HCT116 (cell line): Measurements from ENCODE around the gene STK25. TPM values are rescaled to one million over a fixed set of nuclear protein-coding genes. Genes with fewer than 3 reads are reported as not detected.
A peak's percentile ranks its signal among the peaks of the same experiment; 100 is the strongest.

ENCODE experiments used
- ATAC-seq: fragments of 200-7000 bp; cut with Tn5 transposase; 2 replicates; pipeline ENCODE4 v1.9.1; 2020; ENCODE audit warnings: mild to moderate bottlenecking, moderate library complexity
- BruUV-seq: library from RNA; stranded (reverse); fragments of 400-500 nt; replicated peaks from 2 replicates; lab custom pipeline; 2021; lab: Mats Ljungman, UMichigan
- CTCF ChIA-PET: fragments of 300-600 bp; sonication (Branson Sonifier 250); formaldehyde crosslinking; loops from one replicate; lab custom pipeline; 2021; ENCODE audit warnings: antibody characterized with exemption; lab: Charles Lee
- POLR2A ChIA-PET: fragments of 300-600, 350-600 bp; sonication (Branson Sonifier 250); formaldehyde crosslinking; loops from one replicate; lab custom pipeline; 2021; ENCODE audit warnings: antibody characterized with exemption; lab: Charles Lee
- RAD21 ChIA-PET, 2 experiments: fragments of 300-600 bp; sonication (Branson Sonifier 250); formaldehyde crosslinking; loops; one replicate each; lab custom pipeline; 2023; ENCODE audit warnings: low total read pairs in 2 of 2; ENCODE audit not compliant: uncharacterized antibody in 2 of 2, unreplicated experiment in 2 of 2, low non-redundant PET in 1 of 2; lab: Charles Lee
- DNase-seq: peaks from one replicate; pipeline ENCODE4 v3.0.0-alpha.2; 2010; ENCODE audit warnings: low read depth, low spot score
- H2AFZ ChIP-seq: fragments of 200-600 bp; shearing (Covaris generic), sonication (generic); 2 replicates; pipeline ENCODE4 v1.6.1; 2017; ENCODE audit warnings: low read depth, mixed run types, mixed read lengths, antibody characterized with exemption, low read length; ENCODE audit not compliant: poor library complexity, severe bottlenecking
- H3K27ac ChIP-seq: 2 replicates; pipeline ENCODE4 v1.5.1; 2012; ENCODE audit warnings: low read depth, low read length
- H3K27me3 ChIP-seq: fragments of 200-600 bp; sonication (generic); 2 replicates; pipeline ENCODE4 v1.6.1; 2016; ENCODE audit warnings: mixed run types, low read length, mixed read lengths; ENCODE audit not compliant: insufficient read depth
- H3K36me3 ChIP-seq, 2 experiments: fragments of 200-500 bp in 1 of 2; fragments of 200-600 bp in 1 of 2; sonication (Bioruptor generic) in 1 of 2; sonication (generic) in 1 of 2; 2 replicates each; pipeline versions ENCODE4 v1.5.1 to v1.6.1; 2014 to 2016; ENCODE audit warnings: low read length in 2 of 2, inconsistent platforms in 1 of 2, mixed read lengths in 1 of 2, mixed run types in 1 of 2; ENCODE audit not compliant: insufficient read depth in 2 of 2, control insufficient read depth in 1 of 2
- H3K4me1 ChIP-seq, 2 experiments: fragments of 200-600 bp in 1 of 2; sonication (generic) in 1 of 2; 2 replicates each; pipeline versions ENCODE4 v1.5.1 to v1.6.1; 2012 to 2017; ENCODE audit warnings: low read length in 2 of 2, inconsistent platforms in 1 of 2, mild to moderate bottlenecking in 1 of 2, mixed read lengths in 1 of 2, mixed run types in 1 of 2, moderate library complexity in 1 of 2; ENCODE audit not compliant: insufficient read depth in 2 of 2, control insufficient read depth in 1 of 2
- H3K4me2 ChIP-seq: fragments of 200-600 bp; sonication (generic); 2 replicates; pipeline ENCODE4 v1.6.1; 2017; ENCODE audit warnings: mixed run types, low read length, mixed read lengths
- H3K4me3 ChIP-seq, 2 experiments: fragments of 200-600 bp in 1 of 2; sonication (generic) in 1 of 2; replicated peaks in 1 of 2; 2 replicates each; pipeline ENCODE4 v1.5.1; 2011 to 2016; ENCODE audit warnings: low read length in 2 of 2, control low read depth in 1 of 2, low read depth in 1 of 2, mild to moderate bottlenecking in 1 of 2, mixed read lengths in 1 of 2, mixed run types in 1 of 2
- H3K79me2 ChIP-seq: fragments of 200-600 bp; sonication (generic); 2 replicates; pipeline ENCODE4 v1.6.1; 2017; ENCODE audit warnings: mild to moderate bottlenecking, mixed run types, low read length, moderate library complexity, mixed read lengths; ENCODE audit not compliant: insufficient read depth
- H3K9ac ChIP-seq: fragments of 200-600 bp; sonication (generic); 2 replicates; pipeline ENCODE4 v1.6.1; 2016; ENCODE audit warnings: low read length, mixed read lengths
- H3K9me2 ChIP-seq: fragments of 200-600 bp; sonication (generic), shearing (Covaris generic); 2 replicates; pipeline ENCODE4 v1.6.1; 2017; ENCODE audit warnings: mixed run types, mild to moderate bottlenecking, moderate library complexity; ENCODE audit not compliant: insufficient read depth
- H3K9me3 ChIP-seq, 2 experiments: fragments of 200-500 bp in 1 of 2; fragments of 200-600 bp in 1 of 2; sonication (Bioruptor generic) in 1 of 2; sonication (generic) in 1 of 2; 2 replicates each; pipeline ENCODE4 v1.6.1; 2014 to 2017; ENCODE audit warnings: low read length in 2 of 2, mixed read lengths in 2 of 2, inconsistent platforms in 1 of 2, low read depth in 1 of 2, mild to moderate bottlenecking in 1 of 2, mixed run types in 1 of 2, moderate library complexity in 1 of 2; ENCODE audit not compliant: control insufficient read depth in 1 of 2, insufficient read depth in 1 of 2
- H4K20me1 ChIP-seq: fragments of 200-600 bp; sonication (generic), shearing (Covaris generic); 2 replicates; pipeline ENCODE4 v1.6.1; 2017; ENCODE audit warnings: mixed run types, mild to moderate bottlenecking, moderate library complexity; ENCODE audit not compliant: insufficient read depth
- CBX3 ChIP-seq: IDR thresholded peaks from 2 replicates; pipeline ENCODE4 v1.6.1; 2012; ENCODE audit warnings: low read depth
- EZH2 ChIP-seq: fragments of 200-600 bp; sonication (generic); IDR thresholded peaks from 2 replicates; pipeline ENCODE4 v1.6.1; 2017; ENCODE audit warnings: antibody characterized with exemption, mixed run types
- RAD21 ChIP-seq: IDR thresholded peaks from 2 replicates; pipeline ENCODE4 v1.6.1; 2012; ENCODE audit warnings: low read depth, mild to moderate bottlenecking
- REST ChIP-seq: IDR thresholded peaks from 2 replicates; pipeline ENCODE4 v1.6.1; 2012; ENCODE audit warnings: low read depth
- ZBTB33 ChIP-seq: IDR thresholded peaks from 2 replicates; pipeline ENCODE4 v1.6.1; 2011; ENCODE audit warnings: mild to moderate bottlenecking, low read length, moderate library complexity; ENCODE audit not compliant: insufficient replicate concordance; ENCODE audit errors: extremely low read depth
- intact Hi-C: fragments of 100-400 bp; cut with micrococcal nuclease; formaldehyde crosslinking; loops from 2 replicates; pipeline ENCODE4 v1.10.0; 2022
- total RNA-seq: library from RNA; stranded (reverse); gene quantifications from one replicate; pipeline ENCODE4 v1.2.1, GENCODE V29; 2021; ENCODE audit not compliant: unreplicated experiment

STK25 gene
- total RNA-seq, 1 experiment from 2014 or later, result 160 TPM

GRCh38 chr2:241540771-241541561 is 32.6 kb upstream of the STK25 start (continued):
- TF ChIP-seq ZBTB33, result no peak
- no peak for TF ChIP-seq RAD21

- H3K27ac ChIP-seq, result peak overlapping the region; percentile 16; the same call in 1 of the 2 replicates
- no TSS peak for BruUV-seq
- H3K4me2 ChIP-seq, result peak overlapping the region; percentile 84
- DNase-seq, result no peak
- no peaks in the 10 kb centered on the region for H3K9me2 ChIP-seq
- peak overlapping the region; percentile 35 to 53; a peak in 3 of 4 replicates for H3K4me3 ChIP-seq
- no peak for TF ChIP-seq EZH2
- TF ChIP-seq REST, result no peak
- no peak for TF ChIP-seq RAD21
- no peak for TF ChIP-seq ZBTB33
- no peak for TF ChIP-seq CBX3
- H3K4me1 ChIP-seq, result peaks cover 7 to 20% of the 10 kb centered on the region in 2 experiments
- intact Hi-C loops, result no loop called here
- no peaks in the 10 kb centered on the region for H3K79me2 ChIP-seq
- H3K36me3 ChIP-seq, result no peaks in the 10 kb centered on the region
- peak overlapping the region; percentile 38 for H3K9ac ChIP-seq
- no peaks in the 10 kb centered on the region for H4K20me1 ChIP-seq
- ChIA-PET CTCF (no interaction called here), POLR2A (no interaction called here), RAD21 (no interaction called here)
- H2AFZ ChIP-seq, result peak overlapping the region; percentile 91
- H3K9me3 ChIP-seq, result no peaks in the 10 kb centered on the region
- no peaks in the 10 kb centered on the region for H3K27me3 ChIP-seq
- no peak for ATAC-seq
These were observed 32.0 kb upstream of the STK25 start for GRCh38 chr2:241540401-241540770.
